ENCODE measurements around the gene DBF4B. TPM values are rescaled to one million over a fixed set of nuclear protein-coding genes. Genes with fewer than 3 reads are reported as not detected.

The DBF4B gene
- total RNA-seq, 1 experiment from 2014 or later: 32.9 TPM

DNA sequence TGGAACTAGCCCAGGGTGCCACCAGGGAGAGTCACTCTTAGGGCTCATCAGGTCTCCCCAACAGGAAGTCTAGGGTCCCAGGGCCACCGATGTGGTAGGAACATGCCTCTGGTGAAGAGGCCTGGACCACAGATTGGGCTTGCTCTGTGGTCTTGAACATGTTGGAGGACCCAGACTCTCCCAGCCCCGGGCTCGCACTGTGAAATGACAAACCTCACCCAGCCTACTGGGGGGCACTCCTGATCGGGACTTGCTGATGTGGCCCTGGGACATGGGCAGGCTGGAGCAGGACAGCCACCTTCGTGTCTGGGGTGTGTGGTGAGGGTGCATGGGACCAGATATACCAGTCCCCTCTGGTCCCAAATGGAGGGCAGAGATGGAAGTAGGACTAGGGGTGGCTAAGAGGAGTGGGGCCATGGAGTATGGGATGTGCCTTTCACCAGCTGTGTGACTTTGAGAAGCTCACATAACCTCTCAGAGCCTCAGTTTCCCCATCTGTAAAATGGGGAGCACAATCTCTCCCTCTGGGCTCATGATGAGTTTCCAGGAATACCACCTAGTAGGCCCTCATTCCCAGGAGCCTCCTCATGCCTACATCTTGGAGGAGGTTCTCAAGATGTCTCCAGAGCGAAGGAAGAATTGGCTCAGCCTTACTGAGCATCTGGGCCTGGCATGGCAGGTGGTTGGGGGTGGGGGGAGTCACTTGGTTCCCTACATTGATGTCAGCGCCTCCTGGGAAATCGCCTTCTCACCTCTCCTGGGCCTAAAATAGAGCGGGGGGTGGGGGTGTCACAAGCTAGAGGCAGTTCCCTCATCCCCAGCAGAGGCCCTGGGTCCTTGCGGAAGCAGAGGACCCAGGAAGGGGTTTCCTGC is 48.8 kb downstream of the DBF4B start:
- Mint-ChIP-seq H3K4me3 (no peak overlapping the region), H3K36me3 (no peaks in the 10 kb centered on the region), H3K4me1 (no peaks in the 10 kb centered on the region), H3K27ac (no peak overlapping the region), H3K27me3 (ENCODE audit: low read depth) (peaks cover 75% of the 10 kb centered on the region), H3K9me3 (peaks cover 3% of the 10 kb centered on the region; the same call in 1 of the 2 replicates)
- DNase-seq (ENCODE audit: low spot score): no peak
- CTCF ChIA-PET: interaction anchor here (0.5 to 0.9 kb wide), 3 partner anchors 24 to 90 kb away, joined by 4 to 5 read pairs (median 4); no protein-coding TSS in a partner anchor
- TF ChIP-seq OVOL2 (CRISPR knock-in tag; IDR thresholded peaks at IDR 0.05; ENCODE audit: borderline replicate concordance) (no peak), GTF2I (CRISPR knock-in tag; conservative IDR thresholded peaks at IDR 0.05) (no peak), NFATC4 (CRISPR knock-in tag; IDR thresholded peaks at IDR 0.05) (no peak), FOXK1 (CRISPR knock-in tag; IDR thresholded peaks at IDR 0.05) (no peak), JAZF1 (CRISPR knock-in tag; IDR thresholded peaks at IDR 0.05) (no peak), ZNF219 (CRISPR knock-in tag; IDR thresholded peaks at IDR 0.05; ENCODE audit: borderline replicate concordance) (no peak), HMGA2 (CRISPR knock-in tag; IDR thresholded peaks at IDR 0.05) (no peak), TCF7 (CRISPR knock-in tag; IDR thresholded peaks at IDR 0.05; ENCODE audit: low read depth) (no peak), SMAD3 (CRISPR knock-in tag; IDR thresholded peaks at IDR 0.05; ENCODE audit: borderline replicate concordance) (no peak), ZNF416 (CRISPR knock-in tag; IDR thresholded peaks at IDR 0.05) (no peak), FOXJ3 (CRISPR knock-in tag; IDR thresholded peaks at IDR 0.05; ENCODE audit: borderline replicate concordance) (no peak)
- TF ChIP-seq, protein P1, sequence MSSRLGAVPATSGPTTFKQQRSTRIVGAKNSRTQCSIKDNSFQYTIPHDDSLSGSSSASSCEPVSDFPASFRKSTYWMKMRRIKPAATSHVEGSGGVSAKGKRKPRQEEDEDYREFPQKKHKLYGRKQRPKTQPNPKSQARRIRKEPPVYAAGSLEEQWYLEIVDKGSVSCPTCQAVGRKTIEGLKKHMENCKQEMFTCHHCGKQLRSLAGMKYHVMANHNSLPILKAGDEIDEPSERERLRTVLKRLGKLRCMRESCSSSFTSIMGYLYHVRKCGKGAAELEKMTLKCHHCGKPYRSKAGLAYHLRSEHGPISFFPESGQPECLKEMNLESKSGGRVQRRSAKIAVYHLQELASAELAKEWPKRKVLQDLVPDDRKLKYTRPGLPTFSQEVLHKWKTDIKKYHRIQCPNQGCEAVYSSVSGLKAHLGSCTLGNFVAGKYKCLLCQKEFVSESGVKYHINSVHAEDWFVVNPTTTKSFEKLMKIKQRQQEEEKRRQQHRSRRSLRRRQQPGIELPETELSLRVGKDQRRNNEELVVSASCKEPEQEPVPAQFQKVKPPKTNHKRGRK (CRISPR knock-in tag; IDR thresholded peaks at IDR 0.05; ENCODE audit: borderline replicate concordance): no peak
- TF ChIP-seq, protein P2, sequence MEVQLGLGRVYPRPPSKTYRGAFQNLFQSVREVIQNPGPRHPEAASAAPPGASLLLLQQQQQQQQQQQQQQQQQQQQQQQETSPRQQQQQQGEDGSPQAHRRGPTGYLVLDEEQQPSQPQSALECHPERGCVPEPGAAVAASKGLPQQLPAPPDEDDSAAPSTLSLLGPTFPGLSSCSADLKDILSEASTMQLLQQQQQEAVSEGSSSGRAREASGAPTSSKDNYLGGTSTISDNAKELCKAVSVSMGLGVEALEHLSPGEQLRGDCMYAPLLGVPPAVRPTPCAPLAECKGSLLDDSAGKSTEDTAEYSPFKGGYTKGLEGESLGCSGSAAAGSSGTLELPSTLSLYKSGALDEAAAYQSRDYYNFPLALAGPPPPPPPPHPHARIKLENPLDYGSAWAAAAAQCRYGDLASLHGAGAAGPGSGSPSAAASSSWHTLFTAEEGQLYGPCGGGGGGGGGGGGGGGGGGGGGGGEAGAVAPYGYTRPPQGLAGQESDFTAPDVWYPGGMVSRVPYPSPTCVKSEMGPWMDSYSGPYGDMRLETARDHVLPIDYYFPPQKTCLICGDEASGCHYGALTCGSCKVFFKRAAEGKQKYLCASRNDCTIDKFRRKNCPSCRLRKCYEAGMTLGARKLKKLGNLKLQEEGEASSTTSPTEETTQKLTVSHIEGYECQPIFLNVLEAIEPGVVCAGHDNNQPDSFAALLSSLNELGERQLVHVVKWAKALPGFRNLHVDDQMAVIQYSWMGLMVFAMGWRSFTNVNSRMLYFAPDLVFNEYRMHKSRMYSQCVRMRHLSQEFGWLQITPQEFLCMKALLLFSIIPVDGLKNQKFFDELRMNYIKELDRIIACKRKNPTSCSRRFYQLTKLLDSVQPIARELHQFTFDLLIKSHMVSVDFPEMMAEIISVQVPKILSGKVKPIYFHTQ (CRISPR knock-in tag; IDR thresholded peaks at IDR 0.05): no peak
- TF ChIP-seq, protein P3, sequence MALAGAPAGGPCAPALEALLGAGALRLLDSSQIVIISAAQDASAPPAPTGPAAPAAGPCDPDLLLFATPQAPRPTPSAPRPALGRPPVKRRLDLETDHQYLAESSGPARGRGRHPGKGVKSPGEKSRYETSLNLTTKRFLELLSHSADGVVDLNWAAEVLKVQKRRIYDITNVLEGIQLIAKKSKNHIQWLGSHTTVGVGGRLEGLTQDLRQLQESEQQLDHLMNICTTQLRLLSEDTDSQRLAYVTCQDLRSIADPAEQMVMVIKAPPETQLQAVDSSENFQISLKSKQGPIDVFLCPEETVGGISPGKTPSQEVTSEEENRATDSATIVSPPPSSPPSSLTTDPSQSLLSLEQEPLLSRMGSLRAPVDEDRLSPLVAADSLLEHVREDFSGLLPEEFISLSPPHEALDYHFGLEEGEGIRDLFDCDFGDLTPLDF (CRISPR knock-in tag; IDR thresholded peaks at IDR 0.05): no peak
- TF ChIP-seq, protein P4, sequence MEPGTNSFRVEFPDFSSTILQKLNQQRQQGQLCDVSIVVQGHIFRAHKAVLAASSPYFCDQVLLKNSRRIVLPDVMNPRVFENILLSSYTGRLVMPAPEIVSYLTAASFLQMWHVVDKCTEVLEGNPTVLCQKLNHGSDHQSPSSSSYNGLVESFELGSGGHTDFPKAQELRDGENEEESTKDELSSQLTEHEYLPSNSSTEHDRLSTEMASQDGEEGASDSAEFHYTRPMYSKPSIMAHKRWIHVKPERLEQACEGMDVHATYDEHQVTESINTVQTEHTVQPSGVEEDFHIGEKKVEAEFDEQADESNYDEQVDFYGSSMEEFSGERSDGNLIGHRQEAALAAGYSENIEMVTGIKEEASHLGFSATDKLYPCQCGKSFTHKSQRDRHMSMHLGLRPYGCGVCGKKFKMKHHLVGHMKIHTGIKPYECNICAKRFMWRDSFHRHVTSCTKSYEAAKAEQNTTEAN (CRISPR knock-in tag; IDR thresholded peaks at IDR 0.05): no peak
- TF ChIP-seq, protein P5, sequence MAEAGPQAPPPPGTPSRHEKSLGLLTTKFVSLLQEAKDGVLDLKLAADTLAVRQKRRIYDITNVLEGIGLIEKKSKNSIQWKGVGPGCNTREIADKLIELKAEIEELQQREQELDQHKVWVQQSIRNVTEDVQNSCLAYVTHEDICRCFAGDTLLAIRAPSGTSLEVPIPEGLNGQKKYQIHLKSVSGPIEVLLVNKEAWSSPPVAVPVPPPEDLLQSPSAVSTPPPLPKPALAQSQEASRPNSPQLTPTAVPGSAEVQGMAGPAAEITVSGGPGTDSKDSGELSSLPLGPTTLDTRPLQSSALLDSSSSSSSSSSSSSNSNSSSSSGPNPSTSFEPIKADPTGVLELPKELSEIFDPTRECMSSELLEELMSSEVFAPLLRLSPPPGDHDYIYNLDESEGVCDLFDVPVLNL (CRISPR knock-in tag; IDR thresholded peaks at IDR 0.05; ENCODE audit: borderline replicate concordance, low read depth): no peak
- ATAC-seq: no peak
- POLR2A ChIA-PET: interaction anchor here (0.6 kb wide), 1 partner anchor 9 kb away, joined by 3 read pairs; no protein-coding TSS in a partner anchor
